Measurements from ENCODE around the gene PTPRT. TPM values are rescaled to one million over a fixed set of nuclear protein-coding genes. Genes with fewer than 3 reads are reported as not detected.

The PTPRT gene
- total and polyA plus RNA-seq, 5 donors, result 0.06 to 0.40 (median 0.20) TPM

DNA sequence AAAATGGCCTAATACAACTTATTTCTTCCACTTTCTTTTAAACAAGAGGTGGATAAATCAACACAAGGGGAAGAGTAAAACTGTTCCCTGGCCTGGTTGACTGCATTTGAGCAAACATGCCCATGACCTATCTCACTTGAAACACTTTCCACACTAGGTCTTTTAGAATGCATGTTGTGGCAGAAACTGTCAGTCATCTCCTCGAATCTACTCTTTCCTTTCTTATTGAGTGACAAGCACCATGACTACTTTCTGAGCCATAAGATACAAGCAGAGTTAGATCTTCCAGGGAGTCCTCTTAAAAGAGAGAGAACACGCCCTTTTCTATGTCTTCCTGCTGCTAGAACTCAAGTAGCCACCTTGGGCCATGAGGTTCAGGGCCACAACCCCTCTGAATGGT, 66.5 kb downstream of the PTPRT start:
- WGBS, result 64% methylated on average over 2 of the region's 2 CpGs
- H3K27me3 ChIP-seq (ENCODE audit: control insufficient read depth, insufficient read depth), result no peaks in the 10 kb centered on the region
- H3K4me3 ChIP-seq (ENCODE audit: low read length), result no peak overlapping the region
- intact Hi-C loops (cut with DNase I), result no loop called here
- ATAC-seq (no peak), DNase-seq (no peak)
- H3K27ac ChIP-seq (ENCODE audit: low read length), result no peak overlapping the region
- H3K9me3 ChIP-seq (ENCODE audit: control insufficient read depth, low read length), result no peaks in the 10 kb centered on the region
- no peaks in the 10 kb centered on the region for H3K4me1 ChIP-seq (ENCODE audit: control insufficient read depth, insufficient read depth, low read length)

- H3K9me3 ChIP-seq (ENCODE audit: control insufficient read depth, low read length), result no peaks in the 10 kb centered on the region
- H3K27ac ChIP-seq (ENCODE audit: low read length), result no peak overlapping the region
- 65% methylated on average over 2 of the region's 2 CpGs for WGBS
- no peaks in the 10 kb centered on the region for H3K27me3 ChIP-seq (ENCODE audit: control insufficient read depth, insufficient read depth)
- intact Hi-C loops (cut with DNase I), result no loop called here
- DNase-seq, result no peak
- no peaks in the 10 kb centered on the region for H3K4me1 ChIP-seq (ENCODE audit: control insufficient read depth, insufficient read depth, low read length)
- ATAC-seq, result no peak
- no peak overlapping the region for H3K4me3 ChIP-seq (ENCODE audit: low read length)
Measured at GRCh38 chr20:43119720-43120119, 70.0 kb downstream of the PTPRT start.

- no peak overlapping the region for H3K4me3 ChIP-seq (ENCODE audit: low read length)
- intact Hi-C loops (cut with DNase I), result no loop called here
- H3K9me3 ChIP-seq (ENCODE audit: control insufficient read depth, low read length), result no peaks in the 10 kb centered on the region
- H3K27me3 ChIP-seq (ENCODE audit: control insufficient read depth, insufficient read depth), result no peaks in the 10 kb centered on the region
- WGBS, result 57% methylated on average over 5 of the region's 5 CpGs
- ATAC-seq, result no peak
- H3K4me1 ChIP-seq (ENCODE audit: control insufficient read depth, insufficient read depth, low read length), result no peaks in the 10 kb centered on the region
- H3K27ac ChIP-seq (ENCODE audit: low read length), result no peak overlapping the region
- no peak for DNase-seq
Measured at GRCh38 chr20:43102394-43102793, 87.3 kb downstream of the PTPRT start.

DNA sequence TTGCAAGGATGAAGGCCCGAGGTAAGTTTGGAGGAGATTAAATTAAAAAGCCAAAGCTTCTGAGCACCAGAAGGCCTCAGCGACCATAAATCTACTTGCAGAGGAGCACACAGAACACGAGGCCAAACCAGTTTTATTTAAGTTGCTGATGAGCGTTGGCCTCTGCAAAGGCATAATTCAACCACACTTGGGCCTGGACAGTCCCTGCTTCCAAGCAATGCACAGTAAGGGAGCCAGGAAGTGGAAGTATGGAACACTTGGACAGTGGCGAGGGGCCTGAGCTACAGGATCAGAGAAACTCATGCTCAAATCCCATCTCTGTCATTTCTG, 92.8 kb downstream of the PTPRT start:
- ATAC-seq (no peak), DNase-seq (no peak)
- intact Hi-C loops (cut with DNase I), result no loop called here
- Histone ChIP-seq H3K9me3 (ENCODE audit: control insufficient read depth, low read length) (peaks cover 2% of the 10 kb centered on the region), H3K4me3 (ENCODE audit: low read length) (no peak overlapping the region), H3K4me1 (ENCODE audit: control insufficient read depth, insufficient read depth, low read length) (no peaks in the 10 kb centered on the region), H3K27ac (ENCODE audit: low read length) (no peak overlapping the region), H3K27me3 (ENCODE audit: control insufficient read depth, insufficient read depth) (no peaks in the 10 kb centered on the region)
- WGBS, result 67% methylated on average over 5 of the region's 5 CpGs

- WGBS, result 42% methylated on average over 5 of the region's 5 CpGs
- ATAC-seq (no peak), DNase-seq (peak in 1 of 3 donors; percentile 31)
- Histone ChIP-seq H3K27me3 (ENCODE audit: control insufficient read depth, insufficient read depth) (no peaks in the 10 kb centered on the region), H3K27ac (ENCODE audit: low read length) (no peak overlapping the region), H3K4me3 (ENCODE audit: low read length) (no peak overlapping the region), H3K9me3 (ENCODE audit: control insufficient read depth, low read length) (peaks cover 2% of the 10 kb centered on the region), H3K4me1 (ENCODE audit: control insufficient read depth, insufficient read depth, low read length) (no peaks in the 10 kb centered on the region)
- intact Hi-C loops (cut with DNase I), result no loop called here
Measured at GRCh38 chr20:43096126-43096930, 93.4 kb downstream of the PTPRT start.

- no peak for DNase-seq
- Histone ChIP-seq H3K4me3 (ENCODE audit: low read length) (no peak overlapping the region), H3K9me3 (ENCODE audit: control insufficient read depth, low read length) (peaks cover 2% of the 10 kb centered on the region), H3K4me1 (ENCODE audit: control insufficient read depth, insufficient read depth, low read length) (no peaks in the 10 kb centered on the region), H3K27me3 (ENCODE audit: control insufficient read depth, insufficient read depth) (no peaks in the 10 kb centered on the region), H3K27ac (ENCODE audit: low read length) (no peak overlapping the region)
- intact Hi-C loops (cut with DNase I), result no loop called here
- 83% methylated on average over 2 of the region's 2 CpGs for WGBS
- no peak for ATAC-seq
Measured at GRCh38 chr20:43095034-43095433, 94.7 kb downstream of the PTPRT start.

DNA sequence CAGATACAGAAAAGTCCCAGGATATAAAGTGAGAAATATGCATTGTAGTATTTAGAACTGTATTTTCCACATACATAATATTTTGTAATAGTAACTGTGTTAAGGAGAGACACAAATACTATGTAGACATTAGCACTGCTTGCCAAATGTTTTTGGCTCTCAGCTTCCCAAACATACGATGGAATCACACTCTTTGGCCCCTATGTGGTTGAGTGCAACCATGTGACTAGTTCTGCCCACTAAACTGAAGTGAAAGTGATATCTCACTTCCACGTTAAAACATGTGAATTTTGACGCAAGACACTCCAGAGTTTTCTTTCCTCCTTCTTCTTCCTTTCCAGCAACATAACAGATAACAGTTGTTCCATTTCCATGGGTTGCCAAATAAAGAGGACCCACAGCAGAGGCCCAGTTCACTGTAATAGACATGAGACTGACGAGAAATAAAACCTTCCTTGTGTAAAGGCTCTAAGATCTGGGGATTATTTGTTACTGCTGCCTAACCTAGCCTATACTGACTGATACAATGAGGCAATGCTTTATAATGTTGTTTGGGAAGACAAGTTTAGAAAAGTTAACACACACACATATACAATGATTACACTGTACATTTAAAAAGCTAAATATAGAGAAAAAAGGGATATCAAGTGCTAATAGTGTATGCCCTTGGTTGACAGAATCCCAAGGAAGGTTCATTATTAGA, 97.2 kb downstream of the PTPRT start:
- H3K4me1 ChIP-seq (ENCODE audit: control insufficient read depth, insufficient read depth, low read length), result no peaks in the 10 kb centered on the region
- H3K9me3 ChIP-seq (ENCODE audit: control insufficient read depth, low read length), result peaks cover 2% of the 10 kb centered on the region
- no peak for ATAC-seq
- 43% methylated on average over 4 of the region's 4 CpGs for WGBS
- no peak overlapping the region for H3K4me3 ChIP-seq (ENCODE audit: low read length)
- H3K27ac ChIP-seq (ENCODE audit: low read length), result no peak overlapping the region
- intact Hi-C loops (cut with DNase I), result no loop called here
- H3K27me3 ChIP-seq (ENCODE audit: control insufficient read depth, insufficient read depth), result no peaks in the 10 kb centered on the region
- no peak for DNase-seq

GRCh38 chr20:43068482-43068881, 121.2 kb downstream of the PTPRT start:
- intact Hi-C loops (cut with DNase I), result no loop called here
- ATAC-seq (no peak), DNase-seq (no peak)
- WGBS, result 85% methylated on average over 1 of the region's 1 CpG
- Histone ChIP-seq H3K27me3 (ENCODE audit: control insufficient read depth, insufficient read depth) (no peaks in the 10 kb centered on the region), H3K27ac (ENCODE audit: low read length) (no peak overlapping the region), H3K4me3 (ENCODE audit: low read length) (no peak overlapping the region), H3K9me3 (ENCODE audit: control insufficient read depth, low read length) (no peaks in the 10 kb centered on the region), H3K4me1 (ENCODE audit: control insufficient read depth, insufficient read depth, low read length) (no peaks in the 10 kb centered on the region)

GRCh38 chr20:43066125-43066524, 123.6 kb downstream of the PTPRT start:
- H3K9me3 ChIP-seq (ENCODE audit: control insufficient read depth, low read length), result no peaks in the 10 kb centered on the region
- H3K4me1 ChIP-seq (ENCODE audit: control insufficient read depth, insufficient read depth, low read length), result no peaks in the 10 kb centered on the region
- H3K27ac ChIP-seq (ENCODE audit: low read length), result no peak overlapping the region
- 59% methylated on average over 6 of the region's 6 CpGs for WGBS
- DNase-seq (no peak), ATAC-seq (no peak)
- intact Hi-C loops (cut with DNase I), result no loop called here
- H3K27me3 ChIP-seq (ENCODE audit: control insufficient read depth, insufficient read depth), result no peaks in the 10 kb centered on the region
- H3K4me3 ChIP-seq (ENCODE audit: low read length), result no peak overlapping the region

GRCh38 chr20:43065299-43065698, 124.4 kb downstream of the PTPRT start:
- no peak for ATAC-seq
- intact Hi-C loops (cut with DNase I), result no loop called here
- Histone ChIP-seq H3K9me3 (ENCODE audit: control insufficient read depth, low read length) (no peaks in the 10 kb centered on the region), H3K4me3 (ENCODE audit: low read length) (no peak overlapping the region), H3K4me1 (ENCODE audit: control insufficient read depth, insufficient read depth, low read length) (no peaks in the 10 kb centered on the region), H3K27ac (ENCODE audit: low read length) (no peak overlapping the region), H3K27me3 (ENCODE audit: control insufficient read depth, insufficient read depth) (no peaks in the 10 kb centered on the region)
- DNase-seq, result no peak

GRCh38 chr20:43058077-43058476, 131.6 kb downstream of the PTPRT start:
- no peaks in the 10 kb centered on the region for H3K9me3 ChIP-seq (ENCODE audit: control insufficient read depth, low read length)
- intact Hi-C loops (cut with DNase I), result no loop called here
- no peak for ATAC-seq
- H3K27me3 ChIP-seq (ENCODE audit: control insufficient read depth, insufficient read depth), result no peaks in the 10 kb centered on the region
- no peak overlapping the region for H3K4me3 ChIP-seq (ENCODE audit: low read length)
- H3K4me1 ChIP-seq (ENCODE audit: control insufficient read depth, insufficient read depth, low read length), result no peaks in the 10 kb centered on the region
- no peak for DNase-seq
- whole genome bisulfite sequencing, result 73% methylated on average over 1 of the region's 1 CpG
- H3K27ac ChIP-seq (ENCODE audit: low read length), result no peak overlapping the region
